ENCODE measurements around the gene RASGRF1.

RASGRF1 gene, protein sequence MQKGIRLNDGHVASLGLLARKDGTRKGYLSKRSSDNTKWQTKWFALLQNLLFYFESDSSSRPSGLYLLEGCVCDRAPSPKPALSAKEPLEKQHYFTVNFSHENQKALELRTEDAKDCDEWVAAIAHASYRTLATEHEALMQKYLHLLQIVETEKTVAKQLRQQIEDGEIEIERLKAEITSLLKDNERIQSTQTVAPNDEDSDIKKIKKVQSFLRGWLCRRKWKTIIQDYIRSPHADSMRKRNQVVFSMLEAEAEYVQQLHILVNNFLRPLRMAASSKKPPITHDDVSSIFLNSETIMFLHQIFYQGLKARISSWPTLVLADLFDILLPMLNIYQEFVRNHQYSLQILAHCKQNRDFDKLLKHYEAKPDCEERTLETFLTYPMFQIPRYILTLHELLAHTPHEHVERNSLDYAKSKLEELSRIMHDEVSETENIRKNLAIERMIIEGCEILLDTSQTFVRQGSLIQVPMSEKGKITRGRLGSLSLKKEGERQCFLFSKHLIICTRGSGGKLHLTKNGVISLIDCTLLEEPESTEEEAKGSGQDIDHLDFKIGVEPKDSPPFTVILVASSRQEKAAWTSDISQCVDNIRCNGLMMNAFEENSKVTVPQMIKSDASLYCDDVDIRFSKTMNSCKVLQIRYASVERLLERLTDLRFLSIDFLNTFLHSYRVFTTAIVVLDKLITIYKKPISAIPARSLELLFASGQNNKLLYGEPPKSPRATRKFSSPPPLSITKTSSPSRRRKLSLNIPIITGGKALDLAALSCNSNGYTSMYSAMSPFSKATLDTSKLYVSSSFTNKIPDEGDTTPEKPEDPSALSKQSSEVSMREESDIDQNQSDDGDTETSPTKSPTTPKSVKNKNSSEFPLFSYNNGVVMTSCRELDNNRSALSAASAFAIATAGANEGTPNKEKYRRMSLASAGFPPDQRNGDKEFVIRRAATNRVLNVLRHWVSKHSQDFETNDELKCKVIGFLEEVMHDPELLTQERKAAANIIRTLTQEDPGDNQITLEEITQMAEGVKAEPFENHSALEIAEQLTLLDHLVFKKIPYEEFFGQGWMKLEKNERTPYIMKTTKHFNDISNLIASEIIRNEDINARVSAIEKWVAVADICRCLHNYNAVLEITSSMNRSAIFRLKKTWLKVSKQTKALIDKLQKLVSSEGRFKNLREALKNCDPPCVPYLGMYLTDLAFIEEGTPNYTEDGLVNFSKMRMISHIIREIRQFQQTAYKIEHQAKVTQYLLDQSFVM (N-terminal part only)

GRCh38 chr15:79090487-79091203, at the start of gene RASGRF1:
TSS of gene RASGRF1 (minus strand) at chr15:79090780. CDS start at chr15:79090498, 282 bp downstream.
- ChIA-PET POLR2A (interaction anchor here (0.6 to 0.8 kb wide), 2 partner anchors 283 to 918 kb away, joined by 4 to 6 read pairs; no protein-coding TSS in a partner anchor), CTCF (interaction anchor here (0.7 to 1.0 kb wide), 2 partner anchors 67 to 160 kb away, joined by 3 to 4 read pairs; no protein-coding TSS in a partner anchor)
- H3K4me1 ChIP-seq (ENCODE audit: control insufficient read depth, insufficient read depth, low read length) = peaks cover 6% of the 10 kb centered on the region; the same call in 1 of the 2 replicates
- no peaks in the 10 kb centered on the region for H3K36me3 ChIP-seq (ENCODE audit: control insufficient read depth in 2 of 2, insufficient read depth in 1 of 2, low read length in 2 of 2)
- H3K9me3 ChIP-seq (ENCODE audit: control insufficient read depth, insufficient read depth, low read depth, low read length) = no peaks in the 10 kb centered on the region
- H3K4me3 ChIP-seq (ENCODE audit: low read depth, low read length) = peak within 1 kb of the TSS; percentile 28
- H3K27ac ChIP-seq (ENCODE audit: extremely low read depth, low read depth, low read length) = no peak within 1 kb of the TSS; the same call in 1 of the 2 replicates
- TF ChIP-seq ZNF138 (tag by site-specific recombination; IDR thresholded peaks at IDR 0.05; ENCODE audit: borderline replicate concordance) (no peak), ZNF521 (tag by site-specific recombination; IDR thresholded peaks at IDR 0.05) (no peak), ZBTB8A (tag by site-specific recombination; IDR thresholded peaks at IDR 0.05) (peak; percentile 35; the same call in 1 of the 2 replicates), ZNF558 (tag by site-specific recombination; IDR thresholded peaks at IDR 0.05) (no peak), ZNF777 (tag by site-specific recombination; IDR thresholded peaks at IDR 0.05; ENCODE audit: borderline replicate concordance) (peak; percentile 64; the same call in 1 of the 2 replicates), SP2 (tag by site-specific recombination; IDR thresholded peaks at IDR 0.05) (peak; percentile 51), ZNF501 (tag by site-specific recombination; IDR thresholded peaks at IDR 0.05) (peak; percentile 57), ZNF274 (IDR thresholded peaks at IDR 0.05; ENCODE audit: low read length) (no peak), ZNF274 (tag by site-specific recombination; IDR thresholded peaks at IDR 0.05; ENCODE audit: borderline replicate concordance) (no peak), ZNF366 (tag by site-specific recombination; conservative IDR thresholded peaks at IDR 0.05) (0 out of 2 replicates have a peak, but pooled peaks have one; percentile 29), ZNF335 (tag by site-specific recombination; conservative IDR thresholded peaks at IDR 0.05) (peak; percentile 64), GLI4 (tag by site-specific recombination; IDR thresholded peaks at IDR 0.05) (no peak), ZNF292 (tag by site-specific recombination; IDR thresholded peaks at IDR 0.05; ENCODE audit: borderline replicate concordance, low read depth) (no peak), ZBTB17 (tag by site-specific recombination; IDR thresholded peaks at IDR 0.05) (peak; percentile 88), ZBTB26 (tag by site-specific recombination; optimal IDR thresholded peaks at IDR 0.05) (peak; percentile 98), ZNF529 (tag by site-specific recombination; IDR thresholded peaks at IDR 0.05; ENCODE audit: insufficient replicate concordance) (no peak), ZNF843 (tag by site-specific recombination; IDR thresholded peaks at IDR 0.05) (no peak), ZIC2 (tag by site-specific recombination; IDR thresholded peaks at IDR 0.05) (0 out of 2 replicates have a peak, but pooled peaks have one; percentile 29), EGR2 (tag by site-specific recombination; IDR thresholded peaks at IDR 0.05; ENCODE audit: low read depth) (peak; percentile 50; the same call in 1 of the 2 replicates), ZFHX2 (tag by site-specific recombination; conservative IDR thresholded peaks at IDR 0.05) (peak; percentile 60; the same call in 1 of the 2 replicates)
- TF ChIP-seq, protein P1, sequence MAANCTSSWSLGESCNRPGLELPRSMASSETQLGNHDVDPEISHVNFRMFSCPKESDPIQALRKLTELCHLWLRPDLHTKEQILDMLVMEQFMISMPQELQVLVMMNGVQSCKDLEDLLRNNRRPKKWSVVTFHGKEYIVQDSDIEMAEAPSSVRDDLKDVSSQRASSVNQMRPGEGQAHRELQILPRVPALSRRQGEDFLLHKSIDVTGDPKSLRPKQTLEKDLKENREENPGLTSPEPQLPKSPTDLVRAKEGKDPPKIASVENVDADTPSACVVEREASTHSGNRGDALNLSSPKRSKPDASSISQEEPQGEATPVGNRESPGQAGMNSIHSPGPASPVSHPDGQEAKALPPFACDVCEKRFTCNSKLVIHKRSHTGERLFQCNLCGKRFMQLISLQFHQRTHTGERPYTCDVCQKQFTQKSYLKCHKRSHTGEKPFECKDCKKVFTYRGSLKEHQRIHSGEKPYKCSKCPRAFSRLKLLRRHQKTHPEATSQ (tag by site-specific recombination; IDR thresholded peaks at IDR 0.05) = 0 out of 2 replicates have a peak, but pooled peaks have one; percentile 17
- TF ChIP-seq, protein P2, sequence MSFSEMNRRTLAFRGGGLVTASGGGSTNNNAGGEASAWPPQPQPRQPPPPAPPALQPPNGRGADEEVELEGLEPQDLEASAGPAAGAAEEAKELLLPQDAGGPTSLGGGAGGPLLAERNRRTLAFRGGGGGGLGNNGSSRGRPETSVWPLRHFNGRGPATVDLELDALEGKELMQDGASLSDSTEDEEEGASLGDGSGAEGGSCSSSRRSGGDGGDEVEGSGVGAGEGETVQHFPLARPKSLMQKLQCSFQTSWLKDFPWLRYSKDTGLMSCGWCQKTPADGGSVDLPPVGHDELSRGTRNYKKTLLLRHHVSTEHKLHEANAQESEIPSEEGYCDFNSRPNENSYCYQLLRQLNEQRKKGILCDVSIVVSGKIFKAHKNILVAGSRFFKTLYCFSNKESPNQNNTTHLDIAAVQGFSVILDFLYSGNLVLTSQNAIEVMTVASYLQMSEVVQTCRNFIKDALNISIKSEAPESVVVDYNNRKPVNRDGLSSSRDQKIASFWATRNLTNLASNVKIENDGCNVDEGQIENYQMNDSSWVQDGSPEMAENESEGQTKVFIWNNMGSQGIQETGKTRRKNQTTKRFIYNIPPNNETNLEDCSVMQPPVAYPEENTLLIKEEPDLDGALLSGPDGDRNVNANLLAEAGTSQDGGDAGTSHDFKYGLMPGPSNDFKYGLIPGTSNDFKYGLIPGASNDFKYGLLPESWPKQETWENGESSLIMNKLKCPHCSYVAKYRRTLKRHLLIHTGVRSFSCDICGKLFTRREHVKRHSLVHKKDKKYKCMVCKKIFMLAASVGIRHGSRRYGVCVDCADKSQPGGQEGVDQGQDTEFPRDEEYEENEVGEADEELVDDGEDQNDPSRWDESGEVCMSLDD (tag by site-specific recombination; IDR thresholded peaks at IDR 0.05) = peak; percentile 35; the same call in 1 of the 2 replicates
- TF ChIP-seq, protein P3, sequence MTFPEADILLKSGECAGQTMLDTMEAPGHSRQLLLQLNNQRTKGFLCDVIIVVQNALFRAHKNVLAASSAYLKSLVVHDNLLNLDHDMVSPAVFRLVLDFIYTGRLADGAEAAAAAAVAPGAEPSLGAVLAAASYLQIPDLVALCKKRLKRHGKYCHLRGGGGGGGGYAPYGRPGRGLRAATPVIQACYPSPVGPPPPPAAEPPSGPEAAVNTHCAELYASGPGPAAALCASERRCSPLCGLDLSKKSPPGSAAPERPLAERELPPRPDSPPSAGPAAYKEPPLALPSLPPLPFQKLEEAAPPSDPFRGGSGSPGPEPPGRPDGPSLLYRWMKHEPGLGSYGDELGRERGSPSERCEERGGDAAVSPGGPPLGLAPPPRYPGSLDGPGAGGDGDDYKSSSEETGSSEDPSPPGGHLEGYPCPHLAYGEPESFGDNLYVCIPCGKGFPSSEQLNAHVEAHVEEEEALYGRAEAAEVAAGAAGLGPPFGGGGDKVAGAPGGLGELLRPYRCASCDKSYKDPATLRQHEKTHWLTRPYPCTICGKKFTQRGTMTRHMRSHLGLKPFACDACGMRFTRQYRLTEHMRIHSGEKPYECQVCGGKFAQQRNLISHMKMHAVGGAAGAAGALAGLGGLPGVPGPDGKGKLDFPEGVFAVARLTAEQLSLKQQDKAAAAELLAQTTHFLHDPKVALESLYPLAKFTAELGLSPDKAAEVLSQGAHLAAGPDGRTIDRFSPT (tag by site-specific recombination; IDR thresholded peaks at IDR 0.05) = peak; percentile 47; the same call in 1 of the 2 replicates

Data from HEK293 (cell line).